Stimulated activated CD4-positive, alpha-beta T cell treated with anti-CD3 and anti-CD28 coated beads, TNF-alpha, amount 100 ng/mL, for 4 hours (primary cell): Measurements from ENCODE around the gene KCNJ15.

ENCODE experiments used
- DNase-seq, 3 experiments: peaks; one replicate each; pipeline ENCODE4 v3.0.0-alpha.2; 2020; ENCODE audit warnings: low read depth in 3 of 3

KCNJ15 gene

DNA sequence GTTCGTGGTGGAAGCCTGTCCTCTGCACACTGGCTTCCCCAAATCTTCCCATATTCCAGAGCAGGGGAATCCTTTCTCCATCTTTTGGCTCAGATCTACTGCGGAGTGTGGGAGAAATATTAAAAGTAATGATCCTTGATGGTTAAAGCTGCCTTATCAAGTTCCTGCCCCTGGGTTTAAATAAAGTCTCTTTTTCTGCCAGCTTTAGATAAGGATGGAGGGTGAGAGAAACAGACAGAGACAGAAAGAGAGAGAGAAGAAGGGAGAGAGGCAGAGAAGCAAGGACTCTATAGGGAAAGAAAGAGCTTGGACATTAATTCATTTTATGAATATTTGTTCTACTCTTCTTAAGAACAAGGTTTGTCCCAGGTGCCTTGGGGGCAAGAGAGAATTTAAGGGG, 98.0 kb downstream of the KCNJ15 start:
- DNase-seq = no peak

DNA sequence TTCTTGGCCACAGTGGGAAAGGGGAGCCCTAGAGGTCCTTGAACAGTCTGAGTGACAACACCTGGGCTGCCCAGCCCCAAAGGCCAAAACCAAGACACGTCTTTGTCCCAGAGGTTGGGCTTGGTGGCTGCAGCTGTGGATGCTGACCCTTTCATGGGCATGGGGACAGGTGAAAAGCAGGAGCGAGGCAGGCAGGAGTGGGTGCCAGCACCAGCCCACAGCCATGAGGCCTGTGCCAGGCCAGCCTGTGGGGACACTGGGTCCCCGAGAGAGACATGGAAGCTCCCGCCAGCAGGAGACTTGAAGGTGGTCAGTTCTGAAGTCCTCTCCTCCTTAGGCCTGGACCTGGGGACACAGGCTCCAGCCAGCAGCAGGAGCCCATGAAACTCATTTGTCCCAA, 98.6 kb downstream of the KCNJ15 start:
- DNase-seq = no peak

DNA sequence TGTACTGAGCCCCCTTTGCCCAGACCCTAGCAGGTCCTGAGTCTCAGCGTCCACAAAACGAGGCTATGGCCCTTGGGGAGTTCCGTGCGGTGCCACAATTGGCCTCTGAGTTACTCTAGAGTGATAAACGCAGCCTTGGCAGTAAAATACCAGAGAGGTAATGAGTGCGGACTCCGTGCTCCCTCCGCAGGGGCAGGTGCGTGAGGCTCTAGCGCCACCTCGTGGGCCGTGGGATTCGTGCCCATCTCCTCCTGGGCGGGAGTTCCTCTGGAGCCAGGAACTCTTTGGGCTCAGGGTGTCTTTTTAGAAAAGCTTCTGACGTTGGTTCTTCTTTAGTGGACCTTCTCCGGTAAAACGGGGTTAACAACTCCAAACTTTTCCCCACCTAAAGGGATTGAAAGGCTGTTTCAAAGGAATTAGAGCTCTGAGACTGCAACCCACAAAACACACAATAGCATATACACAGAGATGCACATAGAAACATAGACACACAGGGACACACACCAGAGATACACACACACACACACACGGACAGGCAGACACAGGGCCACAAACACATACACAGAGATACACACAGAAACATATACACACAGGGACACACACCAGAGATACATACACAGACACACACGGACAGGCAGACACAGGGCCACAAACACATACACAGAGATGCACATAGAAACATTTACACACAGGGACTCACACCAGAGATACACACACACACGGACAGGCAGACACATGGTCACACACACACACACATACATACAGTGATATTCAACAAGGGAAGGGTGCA, 99.4 kb downstream of the KCNJ15 start:
- DNase-seq = peak; percentile 53 to 59 (median 55)
